ENCODE results near the gene FCHSD2.

DNA sequence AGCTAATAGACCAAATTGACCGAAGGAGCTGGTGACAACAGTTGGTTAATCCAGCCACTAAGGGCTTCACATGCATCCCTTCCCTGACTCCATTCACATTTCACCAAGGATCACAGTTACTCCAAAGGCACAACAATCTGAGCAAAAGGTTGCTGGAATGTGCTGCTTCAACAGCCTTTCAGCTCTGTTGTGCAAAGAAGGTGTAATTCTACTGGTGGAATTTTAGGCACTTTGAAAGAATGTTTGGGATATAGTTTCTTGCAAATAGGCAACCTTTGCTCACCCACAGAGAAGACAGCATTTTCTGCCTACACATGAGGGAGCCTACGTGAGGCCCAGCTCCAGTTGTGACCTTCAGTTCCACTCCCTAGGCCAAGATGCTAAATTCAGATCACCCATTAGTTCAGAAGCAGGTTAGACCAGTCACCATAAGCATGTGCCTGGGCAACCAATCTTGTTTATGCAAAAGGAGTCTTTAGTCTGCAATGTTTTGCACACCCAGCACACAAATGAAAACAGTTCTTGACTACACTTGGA is 21.6 kb upstream of the FCHSD2 start:
- TF ChIP-seq, protein P1, sequence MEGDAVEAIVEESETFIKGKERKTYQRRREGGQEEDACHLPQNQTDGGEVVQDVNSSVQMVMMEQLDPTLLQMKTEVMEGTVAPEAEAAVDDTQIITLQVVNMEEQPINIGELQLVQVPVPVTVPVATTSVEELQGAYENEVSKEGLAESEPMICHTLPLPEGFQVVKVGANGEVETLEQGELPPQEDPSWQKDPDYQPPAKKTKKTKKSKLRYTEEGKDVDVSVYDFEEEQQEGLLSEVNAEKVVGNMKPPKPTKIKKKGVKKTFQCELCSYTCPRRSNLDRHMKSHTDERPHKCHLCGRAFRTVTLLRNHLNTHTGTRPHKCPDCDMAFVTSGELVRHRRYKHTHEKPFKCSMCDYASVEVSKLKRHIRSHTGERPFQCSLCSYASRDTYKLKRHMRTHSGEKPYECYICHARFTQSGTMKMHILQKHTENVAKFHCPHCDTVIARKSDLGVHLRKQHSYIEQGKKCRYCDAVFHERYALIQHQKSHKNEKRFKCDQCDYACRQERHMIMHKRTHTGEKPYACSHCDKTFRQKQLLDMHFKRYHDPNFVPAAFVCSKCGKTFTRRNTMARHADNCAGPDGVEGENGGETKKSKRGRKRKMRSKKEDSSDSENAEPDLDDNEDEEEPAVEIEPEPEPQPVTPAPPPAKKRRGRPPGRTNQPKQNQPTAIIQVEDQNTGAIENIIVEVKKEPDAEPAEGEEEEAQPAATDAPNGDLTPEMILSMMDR (IDR thresholded peaks at IDR 0.05) = no peak
- no peak for TF ChIP-seq POLR2A (IDR thresholded peaks at IDR 0.05)
